PC-9 (cell line): ENCODE data around the gene LINC00237. TPM values are rescaled to one million over a fixed set of nuclear protein-coding genes. Genes with fewer than 3 reads are reported as not detected.

Experiments used
- BruUV-seq: library from RNA; stranded (reverse); fragments of 400-500 nt; replicated peaks from 2 replicates; lab custom pipeline; 2021; lab: Mats Ljungman, UMichigan
- CTCF ChIA-PET: fragments of 300-600 bp; sonication (Branson Sonifier 250); formaldehyde crosslinking; loops from one replicate; lab custom pipeline; 2022; ENCODE audit warnings: antibody characterized with exemption; lab: Charles Lee
- POLR2A ChIA-PET: fragments of 300-600 bp; sonication (Branson Sonifier 250); formaldehyde crosslinking; loops from one replicate; lab custom pipeline; 2022; ENCODE audit warnings: antibody characterized with exemption; ENCODE audit not compliant: unreplicated experiment; lab: Charles Lee
- DNase-seq, 2 experiments: peaks; one replicate each; pipeline versions ENCODE4 v3.0.0 to v3.0.0-alpha.2; 2015 to 2022; ENCODE audit warnings: mixed read lengths in 1 of 2
- H2AFZ ChIP-seq: fragments of 200-600 bp; sonication (generic); 2 replicates; pipeline ENCODE4 v1.8.1; 2017; ENCODE audit warnings: antibody characterized with exemption
- H3F3A ChIP-seq: fragments of 200-600 bp; sonication (generic); 2 replicates; pipeline ENCODE4 v1.8.1; 2017; ENCODE audit warnings: antibody characterized with exemption, mild to moderate bottlenecking, low read depth; ENCODE audit not compliant: insufficient read depth
- H3K27ac ChIP-seq: fragments of 200-600 bp; sonication (generic); 2 replicates; pipeline ENCODE4 v1.6.1; 2016; ENCODE audit warnings: mixed run types
- H3K27me3 ChIP-seq: fragments of 200-600 bp; sonication (generic); 2 replicates; pipeline ENCODE4 v1.6.1; 2016; ENCODE audit warnings: low read depth, mixed run types; ENCODE audit not compliant: insufficient read depth
- H3K36me3 ChIP-seq: fragments of 200-600 bp; sonication (generic); 2 replicates; pipeline ENCODE4 v1.6.1; 2016; ENCODE audit warnings: low read depth, mixed run types
- H3K4me1 ChIP-seq: fragments of 200-600 bp; sonication (generic); replicated peaks from 2 replicates; pipeline ENCODE4 v1.6.1; 2016; ENCODE audit warnings: mixed run types; ENCODE audit not compliant: insufficient read depth
- H3K4me2 ChIP-seq: fragments of 200-600 bp; sonication (generic); 2 replicates; pipeline ENCODE4 v1.6.1; 2017; ENCODE audit warnings: mixed run types
- H3K4me3 ChIP-seq: fragments of 200-600 bp; sonication (generic); 2 replicates; pipeline ENCODE4 v1.6.1; 2016; ENCODE audit warnings: mixed run types
- H3K79me2 ChIP-seq: fragments of 200-600 bp; sonication (generic); 2 replicates; pipeline ENCODE4 v1.6.1; 2017; ENCODE audit warnings: low read depth, mixed run types
- H3K9me2 ChIP-seq: fragments of 200-600 bp; sonication (generic); 2 replicates; pipeline ENCODE4 v1.8.1; 2017; ENCODE audit warnings: mild to moderate bottlenecking; ENCODE audit not compliant: insufficient read depth
- H3K9me3 ChIP-seq: fragments of 200-600 bp; sonication (generic); 2 replicates; pipeline ENCODE4 v1.8.1; 2016; ENCODE audit warnings: low read depth; ENCODE audit not compliant: insufficient read depth
- H4K20me1 ChIP-seq: fragments of 200-600 bp; sonication (generic); 2 replicates; pipeline ENCODE4 v1.8.1; 2017; ENCODE audit not compliant: insufficient read depth
- EZH2 ChIP-seq: fragments of 200-600 bp; sonication (generic); IDR thresholded peaks from 2 replicates; pipeline ENCODE4 v1.8.0; 2017; ENCODE audit warnings: antibody characterized with exemption, low read depth
- intact Hi-C: fragments of 100-400 bp; cut with micrococcal nuclease; formaldehyde crosslinking; loops from one replicate; pipeline ENCODE4 v1.10.0; 2022; ENCODE audit not compliant: unreplicated experiment
- total RNA-seq: library from RNA; stranded (reverse); gene quantifications from 2 replicates; pipeline ENCODE4 v1.2.3, GENCODE V29; 2021
- TF ChIP-seq, protein P1 (sequence below): fragments of 200-600 bp; sonication (generic); conservative IDR thresholded peaks from 2 replicates; pipeline ENCODE4 v1.6.1; 2017; ENCODE audit warnings: mixed run types, antibody characterized with exemption, mild to moderate bottlenecking, moderate library complexity

Gene LINC00237
- total RNA-seq, 1 experiment from 2014 or later, result not detected

DNA sequence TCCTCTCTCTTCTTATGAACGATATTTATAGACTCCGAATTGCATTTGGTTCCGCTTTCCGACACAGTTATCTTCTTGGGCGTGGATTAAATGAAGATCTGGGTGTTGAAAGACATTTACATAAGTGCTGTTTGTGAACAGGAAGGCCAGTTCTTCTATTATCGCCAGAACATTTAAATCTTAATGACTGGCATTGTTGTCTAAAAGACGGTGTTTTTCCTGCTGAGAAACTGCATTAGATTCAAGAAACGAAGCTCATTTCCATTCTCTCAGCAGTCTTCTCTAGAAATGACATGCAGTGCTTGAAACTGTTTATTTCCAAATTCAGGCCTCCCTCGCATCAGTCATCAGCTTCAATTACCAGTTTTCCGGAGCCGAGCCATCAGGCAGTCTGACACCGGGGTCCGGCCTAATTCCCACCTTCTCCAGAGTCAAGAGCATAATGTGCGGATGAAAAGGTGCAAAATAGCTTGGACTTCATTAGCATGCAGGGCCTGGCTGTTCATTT is 16.0 kb downstream of the LINC00237 start:
- H4K20me1 ChIP-seq, result no peaks in the 10 kb centered on the region
- no peaks in the 10 kb centered on the region for H3K4me1 ChIP-seq
- BruUV-seq, result no TSS peak
- no peak for TF ChIP-seq EZH2
- TF ChIP-seq, protein P1, sequence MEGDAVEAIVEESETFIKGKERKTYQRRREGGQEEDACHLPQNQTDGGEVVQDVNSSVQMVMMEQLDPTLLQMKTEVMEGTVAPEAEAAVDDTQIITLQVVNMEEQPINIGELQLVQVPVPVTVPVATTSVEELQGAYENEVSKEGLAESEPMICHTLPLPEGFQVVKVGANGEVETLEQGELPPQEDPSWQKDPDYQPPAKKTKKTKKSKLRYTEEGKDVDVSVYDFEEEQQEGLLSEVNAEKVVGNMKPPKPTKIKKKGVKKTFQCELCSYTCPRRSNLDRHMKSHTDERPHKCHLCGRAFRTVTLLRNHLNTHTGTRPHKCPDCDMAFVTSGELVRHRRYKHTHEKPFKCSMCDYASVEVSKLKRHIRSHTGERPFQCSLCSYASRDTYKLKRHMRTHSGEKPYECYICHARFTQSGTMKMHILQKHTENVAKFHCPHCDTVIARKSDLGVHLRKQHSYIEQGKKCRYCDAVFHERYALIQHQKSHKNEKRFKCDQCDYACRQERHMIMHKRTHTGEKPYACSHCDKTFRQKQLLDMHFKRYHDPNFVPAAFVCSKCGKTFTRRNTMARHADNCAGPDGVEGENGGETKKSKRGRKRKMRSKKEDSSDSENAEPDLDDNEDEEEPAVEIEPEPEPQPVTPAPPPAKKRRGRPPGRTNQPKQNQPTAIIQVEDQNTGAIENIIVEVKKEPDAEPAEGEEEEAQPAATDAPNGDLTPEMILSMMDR, result no peak
- H2AFZ ChIP-seq, result no peak overlapping the region
- H3K9me3 ChIP-seq, result no peaks in the 10 kb centered on the region; the same call in 1 of the 2 replicates
- no peaks in the 10 kb centered on the region for H3K9me2 ChIP-seq
- H3K4me3 ChIP-seq, result no peak overlapping the region
- H3K36me3 ChIP-seq, result no peaks in the 10 kb centered on the region
- CTCF ChIA-PET, result no interaction called here
- no peak for DNase-seq
- peaks cover 68% of the 10 kb centered on the region for H3K27me3 ChIP-seq
- H3K79me2 ChIP-seq, result no peaks in the 10 kb centered on the region
- POLR2A ChIA-PET, result no interaction called here
- H3K27ac ChIP-seq, result no peak overlapping the region
- H3F3A ChIP-seq, result no peaks in the 10 kb centered on the region
- no peak overlapping the region for H3K4me2 ChIP-seq
- intact Hi-C loops, result no loop called here

DNA sequence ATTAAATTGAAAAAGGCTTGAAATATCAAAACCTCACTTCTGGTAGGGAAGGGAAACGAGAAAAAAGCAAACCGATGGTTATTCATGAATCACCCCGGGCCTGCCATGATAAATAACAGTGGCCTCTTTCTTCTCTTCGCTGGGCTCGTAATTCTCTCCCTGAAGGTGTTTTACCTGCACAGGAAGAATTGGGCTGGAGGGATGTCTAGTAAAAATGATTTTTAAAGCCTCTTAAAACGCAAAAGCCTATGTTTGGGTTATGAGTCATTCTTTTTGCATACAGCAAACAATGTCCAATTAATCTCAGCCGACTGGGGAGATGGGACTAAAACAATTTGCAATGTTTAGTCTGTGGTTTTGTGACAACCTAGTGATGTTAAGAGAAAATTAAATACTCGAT is 16.8 kb downstream of the LINC00237 start:
- POLR2A ChIA-PET, result no interaction called here
- Histone ChIP-seq H2AFZ (no peak overlapping the region), H3F3A (no peaks in the 10 kb centered on the region), H3K9me3 (no peaks in the 10 kb centered on the region; the same call in 1 of the 2 replicates), H3K27me3 (peaks cover 73% of the 10 kb centered on the region), H3K4me2 (peak overlapping the region; percentile 30; the same call in 1 of the 2 replicates), H3K79me2 (no peaks in the 10 kb centered on the region), H3K27ac (no peak overlapping the region), H4K20me1 (no peaks in the 10 kb centered on the region), H3K9me2 (no peaks in the 10 kb centered on the region), H3K36me3 (no peaks in the 10 kb centered on the region), H3K4me3 (no peak overlapping the region), H3K4me1 (no peaks in the 10 kb centered on the region)
- CTCF ChIA-PET, result no interaction called here
- peak in 1 of 2 experiments; percentile 50 for DNase-seq
- TF ChIP-seq, protein P1, result no peak
- TF ChIP-seq EZH2, result no peak
- no TSS peak for BruUV-seq
- intact Hi-C loops, result no loop called here

DNA sequence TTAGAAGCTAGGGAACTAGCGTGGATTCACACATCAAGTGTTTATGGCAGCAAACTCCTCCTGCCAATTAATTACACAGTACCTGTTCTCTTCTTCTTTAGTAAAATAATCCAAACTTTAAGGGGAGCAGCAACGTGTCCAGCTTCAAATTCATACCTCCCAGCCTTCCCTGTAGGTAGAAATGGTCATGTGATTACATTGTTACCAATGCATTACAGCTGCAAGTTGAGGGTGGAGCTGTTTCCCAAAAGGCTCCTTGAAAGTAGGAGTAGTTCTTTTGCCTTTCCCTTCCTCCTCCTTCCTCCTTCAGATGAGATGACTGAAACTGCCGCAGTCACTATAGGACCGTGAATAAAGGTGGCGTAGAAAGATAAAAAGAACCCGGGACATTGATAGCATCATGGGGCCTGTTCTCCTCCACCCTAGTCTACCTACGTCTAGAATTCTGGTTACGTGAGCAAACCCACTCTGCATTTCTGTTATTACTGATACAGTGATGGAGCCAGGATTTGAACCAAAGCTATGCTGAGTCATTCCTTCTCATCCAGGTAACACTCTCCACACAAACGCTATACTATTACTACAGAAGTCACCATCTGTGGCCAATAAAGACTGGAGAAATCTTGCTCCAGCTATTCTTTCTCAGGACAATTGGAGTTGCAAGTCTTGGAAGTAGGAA is 18.2 kb downstream of the LINC00237 start:
- H3F3A ChIP-seq, result no peaks in the 10 kb centered on the region
- no peaks in the 10 kb centered on the region for H3K9me2 ChIP-seq
- peaks cover 69% of the 10 kb centered on the region for H3K27me3 ChIP-seq
- TF ChIP-seq, protein P1, result no peak
- TF ChIP-seq EZH2, result no peak
- BruUV-seq, result no TSS peak
- no peak overlapping the region for H2AFZ ChIP-seq
- H3K9me3 ChIP-seq, result no peaks in the 10 kb centered on the region; the same call in 1 of the 2 replicates
- intact Hi-C loops, result no loop called here
- POLR2A ChIA-PET, result no interaction called here
- H3K36me3 ChIP-seq, result no peaks in the 10 kb centered on the region
- no peaks in the 10 kb centered on the region for H4K20me1 ChIP-seq
- H3K4me2 ChIP-seq, result no peak overlapping the region
- no peak overlapping the region for H3K27ac ChIP-seq
- CTCF ChIA-PET, result no interaction called here
- H3K4me1 ChIP-seq, result no peaks in the 10 kb centered on the region
- no peak for DNase-seq
- no peak overlapping the region for H3K4me3 ChIP-seq
- no peaks in the 10 kb centered on the region for H3K79me2 ChIP-seq
